CD4-positive, alpha-beta T cell treated with Interleukin-2 at 100 ng/mL for 4 hours (primary cell): ENCODE data around the gene VWDE.
"Not testable (repeated sequence)": the region's sequence is repeated elsewhere in the genome, so short reads cannot be mapped to it uniquely, and the experiment has no call there.

Experiments
- DNase-seq: peaks from one replicate; pipeline ENCODE4 v3.0.0-alpha.2; 2020; ENCODE audit warnings: low spot score

VWDE gene

GRCh38 chr7:12401538-12402364 lies 1.9 kb downstream of the VWDE start:
- no peak for DNase-seq

GRCh38 chr7:12398186-12398585 lies 5.5 kb downstream of the VWDE start:
- no peak for DNase-seq

- DNase-seq, result no peak
These were observed 6.0 kb downstream of the VWDE start for GRCh38 chr7:12397671-12398070.

GRCh38 chr7:12396670-12397069 lies 7.0 kb downstream of the VWDE start:
- DNase-seq, result not testable (repeated sequence)

- DNase-seq, result no peak
These were observed 11.6 kb downstream of the VWDE start for GRCh38 chr7:12391922-12392615.

- DNase-seq, result peak; percentile 45
These were observed 14.5 kb downstream of the VWDE start for GRCh38 chr7:12389089-12389700.

- no peak for DNase-seq
These were observed 17.3 kb downstream of the VWDE start for GRCh38 chr7:12386313-12386740.

- no peak for DNase-seq
These were observed 18.3 kb downstream of the VWDE start for GRCh38 chr7:12385364-12385786.

- DNase-seq, result no peak
These were observed 20.3 kb downstream of the VWDE start for GRCh38 chr7:12383377-12383776.

- no peak for DNase-seq
These were observed 25.3 kb downstream of the VWDE start for GRCh38 chr7:12378389-12378788.

GRCh38 chr7:12377406-12377805 lies 26.3 kb downstream of the VWDE start:
- no peak for DNase-seq

GRCh38 chr7:12373580-12374263 lies 29.9 kb downstream of the VWDE start:
- DNase-seq, result no peak

- DNase-seq, result no peak
These were observed 33.4 kb downstream of the VWDE start for GRCh38 chr7:12370249-12370648.

- no peak for DNase-seq
These were observed 33.9 kb downstream of the VWDE start for GRCh38 chr7:12369756-12370155.

GRCh38 chr7:12369072-12369471 lies 34.6 kb downstream of the VWDE start:
- DNase-seq, result no peak

GRCh38 chr7:12360948-12361347 lies 42.7 kb downstream of the VWDE start:
- no peak for DNase-seq

- DNase-seq, result no peak
These were observed 45.0 kb downstream of the VWDE start for GRCh38 chr7:12358694-12359093.

- DNase-seq, result no peak
These were observed 46.2 kb downstream of the VWDE start for GRCh38 chr7:12357508-12357907.

GRCh38 chr7:12351843-12352242 lies 51.8 kb downstream of the VWDE start:
- no peak for DNase-seq

GRCh38 chr7:12350971-12351370 lies 52.7 kb downstream of the VWDE start:
- no peak for DNase-seq

- DNase-seq, result no peak
These were observed 66.6 kb downstream of the VWDE start for GRCh38 chr7:12337095-12337494.
